ENCODE data around the gene PEAK3. TPM values are rescaled to one million over a fixed set of nuclear protein-coding genes. Genes with fewer than 3 reads are reported as not detected.

Gene PEAK3
- total and polyA plus RNA-seq, 4 donors, result 0.31 to 7.4 (median 3.8) TPM

DNA sequence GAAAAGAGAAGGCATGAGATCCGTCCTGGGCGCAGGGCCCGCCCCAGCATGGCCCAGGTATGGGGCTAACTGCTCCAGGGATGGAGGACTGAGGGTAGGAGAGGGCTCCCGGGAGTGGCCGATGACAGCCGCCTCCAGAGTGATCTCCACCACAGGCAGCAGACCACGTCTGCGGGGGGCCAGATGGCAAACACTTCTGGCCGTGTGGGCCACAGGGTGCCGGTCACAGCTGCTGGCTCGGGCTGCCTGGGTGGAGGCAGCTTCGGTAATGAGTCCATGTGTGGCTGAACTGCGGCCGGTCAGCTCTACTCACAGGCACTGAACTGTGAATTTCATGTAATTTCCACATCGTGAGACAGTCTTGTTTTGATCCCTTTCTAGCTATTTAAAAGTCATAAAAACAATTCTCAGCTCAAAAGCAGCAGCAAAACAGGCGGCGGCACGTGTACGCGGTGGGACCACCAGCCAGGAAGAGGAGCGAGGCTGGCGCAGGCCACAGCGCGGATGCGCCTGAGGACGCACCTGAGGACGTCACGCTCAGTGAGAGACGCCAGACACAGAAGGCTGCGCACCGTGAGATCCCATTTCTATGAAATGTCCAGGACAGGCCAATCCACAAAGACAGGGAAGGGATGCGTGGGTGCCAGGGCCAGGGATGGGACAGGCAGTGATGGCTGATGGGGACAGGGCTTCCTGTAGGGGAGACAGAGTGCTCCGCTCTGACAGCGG is 42.4 kb upstream of the PEAK3 start:
- Histone ChIP-seq H3K9ac (ENCODE audit: insufficient read depth in 1 of 2, low read length in 2 of 2) (no peak overlapping the region), H3K4me3 (no peak overlapping the region), H3K9me3 (ENCODE audit: control insufficient read depth in 4 of 4, insufficient read depth in 3 of 4, low read length in 3 of 4) (no peaks in the 10 kb centered on the region), H3K27ac (ENCODE audit: low read depth in 1 of 2, low read length in 1 of 2) (no peak overlapping the region), H3K4me1 (ENCODE audit: control insufficient read depth in 5 of 5, insufficient read depth in 5 of 5, low read length in 5 of 5) (peaks cover 0 to 17% (median 8%) of the 10 kb centered on the region in 5 donors), H3K36me3 (ENCODE audit: control insufficient read depth in 4 of 4, insufficient read depth in 4 of 4, low read length in 4 of 4) (peaks cover 0 to 32% (median 5%) of the 10 kb centered on the region in 4 donors), H3K27me3 (ENCODE audit: control insufficient read depth in 3 of 3, insufficient read depth in 3 of 3, low read length in 2 of 3) (no peaks in the 10 kb centered on the region)
- 88 to 91% methylated on average over 34 of the region's 34 CpGs for WGBS, 2 donors
- no peak for DNase-seq
- TF ChIP-seq, protein P1, sequence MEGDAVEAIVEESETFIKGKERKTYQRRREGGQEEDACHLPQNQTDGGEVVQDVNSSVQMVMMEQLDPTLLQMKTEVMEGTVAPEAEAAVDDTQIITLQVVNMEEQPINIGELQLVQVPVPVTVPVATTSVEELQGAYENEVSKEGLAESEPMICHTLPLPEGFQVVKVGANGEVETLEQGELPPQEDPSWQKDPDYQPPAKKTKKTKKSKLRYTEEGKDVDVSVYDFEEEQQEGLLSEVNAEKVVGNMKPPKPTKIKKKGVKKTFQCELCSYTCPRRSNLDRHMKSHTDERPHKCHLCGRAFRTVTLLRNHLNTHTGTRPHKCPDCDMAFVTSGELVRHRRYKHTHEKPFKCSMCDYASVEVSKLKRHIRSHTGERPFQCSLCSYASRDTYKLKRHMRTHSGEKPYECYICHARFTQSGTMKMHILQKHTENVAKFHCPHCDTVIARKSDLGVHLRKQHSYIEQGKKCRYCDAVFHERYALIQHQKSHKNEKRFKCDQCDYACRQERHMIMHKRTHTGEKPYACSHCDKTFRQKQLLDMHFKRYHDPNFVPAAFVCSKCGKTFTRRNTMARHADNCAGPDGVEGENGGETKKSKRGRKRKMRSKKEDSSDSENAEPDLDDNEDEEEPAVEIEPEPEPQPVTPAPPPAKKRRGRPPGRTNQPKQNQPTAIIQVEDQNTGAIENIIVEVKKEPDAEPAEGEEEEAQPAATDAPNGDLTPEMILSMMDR (IDR thresholded peaks at IDR 0.05; ENCODE audit: control extremely low read depth, extremely low read depth), result no peak
- ATAC-seq (ENCODE audit: insufficient read depth, low FRiP score), result no peak

DNA sequence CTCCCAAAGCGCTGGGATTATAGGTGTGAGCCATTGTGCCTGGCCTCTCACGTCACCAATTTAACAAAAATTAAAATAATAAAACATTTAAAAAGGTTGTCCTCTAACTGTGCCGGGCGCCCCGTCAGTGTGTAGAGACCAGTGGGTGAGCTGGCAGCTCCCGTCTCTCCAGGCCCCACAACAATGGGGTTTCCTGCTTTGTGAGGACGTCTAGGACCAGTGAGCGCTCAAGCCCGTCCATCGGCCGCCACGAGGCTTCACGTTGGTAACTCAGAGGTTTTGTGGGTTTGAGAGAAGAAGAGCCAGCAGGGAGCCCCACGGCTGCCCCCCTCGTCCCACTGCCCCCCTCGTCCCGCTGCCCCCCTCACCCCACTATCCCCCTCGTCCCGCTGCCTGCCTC is 41.7 kb upstream of the PEAK3 start:
- Histone ChIP-seq H3K9me3 (ENCODE audit: control insufficient read depth in 4 of 4, insufficient read depth in 3 of 4, low read length in 3 of 4) (no peaks in the 10 kb centered on the region), H3K27me3 (ENCODE audit: control insufficient read depth in 3 of 3, insufficient read depth in 3 of 3, low read length in 2 of 3) (no peaks in the 10 kb centered on the region), H3K9ac (ENCODE audit: insufficient read depth in 1 of 2, low read length in 2 of 2) (no peak overlapping the region), H3K27ac (ENCODE audit: low read depth in 1 of 2, low read length in 1 of 2) (no peak overlapping the region), H3K4me1 (ENCODE audit: control insufficient read depth in 5 of 5, insufficient read depth in 5 of 5, low read length in 5 of 5) (peaks cover 0 to 13% (median 5%) of the 10 kb centered on the region in 5 donors), H3K4me3 (no peak overlapping the region), H3K36me3 (ENCODE audit: control insufficient read depth in 4 of 4, insufficient read depth in 4 of 4, low read length in 4 of 4) (peaks cover 0 to 32% (median 5%) of the 10 kb centered on the region in 4 donors)
- WGBS, 2 donors, result 84 to 88% methylated on average over 18 to 19 of the region's 19 CpGs
- ATAC-seq (ENCODE audit: insufficient read depth, low FRiP score) (no peak), DNase-seq (no peak)
- TF ChIP-seq, protein P1 (IDR thresholded peaks at IDR 0.05; ENCODE audit: control extremely low read depth, extremely low read depth), result no peak

DNA sequence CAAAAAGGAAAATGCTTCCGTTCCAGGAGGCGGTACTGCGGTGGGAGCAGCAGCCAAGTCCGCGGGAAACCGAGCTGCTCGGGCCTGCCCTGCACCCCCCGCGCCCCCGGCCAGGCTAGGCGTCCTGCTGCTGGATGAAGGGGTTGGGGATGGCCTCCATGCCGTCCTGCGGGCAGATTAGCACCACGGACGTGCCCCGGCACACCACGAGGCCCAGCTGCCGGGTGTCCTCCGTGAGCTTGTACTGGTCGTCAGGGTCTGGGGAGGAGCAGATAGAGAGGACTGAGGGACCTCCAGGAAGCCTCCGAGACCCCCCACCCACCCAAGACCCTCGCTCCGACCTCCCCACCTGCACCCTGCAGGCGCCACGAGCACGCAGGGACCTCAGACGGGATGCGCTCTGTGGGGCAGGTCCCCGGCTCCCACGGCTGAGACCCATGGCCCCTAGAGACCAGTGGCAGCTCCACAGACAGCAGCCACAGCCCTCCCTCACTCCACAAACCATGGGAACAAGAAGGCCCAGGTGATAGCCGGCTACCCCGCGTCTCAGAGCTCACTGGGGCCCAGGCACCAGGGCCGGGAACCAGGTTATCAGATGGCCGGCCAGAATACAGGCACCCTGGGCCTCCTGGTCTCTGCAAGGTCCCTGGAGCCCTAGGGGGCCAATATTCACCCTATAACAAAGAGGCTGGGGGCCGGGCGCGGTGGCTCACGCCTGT is 39.7 kb upstream of the PEAK3 start:
- ATAC-seq (ENCODE audit: insufficient read depth, low FRiP score) (no peak), DNase-seq (no peak)
- 94 to 95% methylated on average over 37 to 39 of the region's 39 CpGs for WGBS, 2 donors
- H3K9ac ChIP-seq (ENCODE audit: insufficient read depth in 1 of 2, low read length in 2 of 2), result no peak overlapping the region
- no peak overlapping the region for H3K27ac ChIP-seq (ENCODE audit: low read depth in 1 of 2, low read length in 1 of 2)
- no peaks in the 10 kb centered on the region for H3K9me3 ChIP-seq (ENCODE audit: control insufficient read depth in 4 of 4, insufficient read depth in 3 of 4, low read length in 3 of 4)
- peaks cover 0 to 32% (median 3%) of the 10 kb centered on the region in 4 donors for H3K36me3 ChIP-seq (ENCODE audit: control insufficient read depth in 4 of 4, insufficient read depth in 4 of 4, low read length in 4 of 4)
- H3K4me3 ChIP-seq, result no peak overlapping the region
- peaks cover 0 to under 1% (median 0%) of the 10 kb centered on the region in 5 donors for H3K4me1 ChIP-seq (ENCODE audit: control insufficient read depth in 5 of 5, insufficient read depth in 5 of 5, low read length in 5 of 5)
- no peaks in the 10 kb centered on the region for H3K27me3 ChIP-seq (ENCODE audit: control insufficient read depth in 3 of 3, insufficient read depth in 3 of 3, low read length in 2 of 3)
- TF ChIP-seq, protein P1 (IDR thresholded peaks at IDR 0.05; ENCODE audit: control extremely low read depth, extremely low read depth), result no peak
